Activated T-cell treated with anti-CD3 and anti-CD28 coated beads, Interleukin-2, amount 50 U/mL, for 4 hours (primary cell): Measurements from ENCODE around the gene GPT2. TPM values are rescaled to one million over a fixed set of nuclear protein-coding genes. Genes with fewer than 3 reads are reported as not detected.

Experiments used
- ATAC-seq, 2 donors: fragments of 200-7000 bp; cut with Tn5 transposase; one replicate each; pipeline ENCODE4 v1.10.0; 2021
- DNase-seq: peaks from one replicate; pipeline ENCODE4 v3.0.0-alpha.2; 2020
- H3K27me3 Mint-ChIP-seq: one replicate; pipeline ENCODE4 v1.8.0; 2021; ENCODE audit warnings: low read depth, mixed read lengths
- H3K36me3 Mint-ChIP-seq: one replicate; pipeline ENCODE4 v1.8.0; 2022; ENCODE audit warnings: mixed read lengths; ENCODE audit not compliant: insufficient read depth
- H3K4me1 Mint-ChIP-seq: one replicate; pipeline ENCODE4 v1.8.0; 2021; ENCODE audit warnings: low read depth, mixed read lengths
- H3K4me3 Mint-ChIP-seq: one replicate; pipeline ENCODE4 v1.8.0; 2021; ENCODE audit warnings: mild to moderate bottlenecking, moderate library complexity, mixed read lengths
- H3K9me3 Mint-ChIP-seq: one replicate; pipeline ENCODE4 v1.8.0; 2021; ENCODE audit warnings: mixed read lengths
- total RNA-seq, 3 donors: library from RNA; stranded (reverse); gene quantifications; one replicate each; pipeline ENCODE4 v1.2.1, GENCODE V29; 2021

Gene GPT2, protein sequence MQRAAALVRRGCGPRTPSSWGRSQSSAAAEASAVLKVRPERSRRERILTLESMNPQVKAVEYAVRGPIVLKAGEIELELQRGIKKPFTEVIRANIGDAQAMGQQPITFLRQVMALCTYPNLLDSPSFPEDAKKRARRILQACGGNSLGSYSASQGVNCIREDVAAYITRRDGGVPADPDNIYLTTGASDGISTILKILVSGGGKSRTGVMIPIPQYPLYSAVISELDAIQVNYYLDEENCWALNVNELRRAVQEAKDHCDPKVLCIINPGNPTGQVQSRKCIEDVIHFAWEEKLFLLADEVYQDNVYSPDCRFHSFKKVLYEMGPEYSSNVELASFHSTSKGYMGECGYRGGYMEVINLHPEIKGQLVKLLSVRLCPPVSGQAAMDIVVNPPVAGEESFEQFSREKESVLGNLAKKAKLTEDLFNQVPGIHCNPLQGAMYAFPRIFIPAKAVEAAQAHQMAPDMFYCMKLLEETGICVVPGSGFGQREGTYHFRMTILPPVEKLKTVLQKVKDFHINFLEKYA
- 10 to 100 TPM in 2 of 3 donors, 1 to 10 TPM in 1; 8.8 to 18.1 (median 11.2) TPM for total RNA-seq

DNA sequence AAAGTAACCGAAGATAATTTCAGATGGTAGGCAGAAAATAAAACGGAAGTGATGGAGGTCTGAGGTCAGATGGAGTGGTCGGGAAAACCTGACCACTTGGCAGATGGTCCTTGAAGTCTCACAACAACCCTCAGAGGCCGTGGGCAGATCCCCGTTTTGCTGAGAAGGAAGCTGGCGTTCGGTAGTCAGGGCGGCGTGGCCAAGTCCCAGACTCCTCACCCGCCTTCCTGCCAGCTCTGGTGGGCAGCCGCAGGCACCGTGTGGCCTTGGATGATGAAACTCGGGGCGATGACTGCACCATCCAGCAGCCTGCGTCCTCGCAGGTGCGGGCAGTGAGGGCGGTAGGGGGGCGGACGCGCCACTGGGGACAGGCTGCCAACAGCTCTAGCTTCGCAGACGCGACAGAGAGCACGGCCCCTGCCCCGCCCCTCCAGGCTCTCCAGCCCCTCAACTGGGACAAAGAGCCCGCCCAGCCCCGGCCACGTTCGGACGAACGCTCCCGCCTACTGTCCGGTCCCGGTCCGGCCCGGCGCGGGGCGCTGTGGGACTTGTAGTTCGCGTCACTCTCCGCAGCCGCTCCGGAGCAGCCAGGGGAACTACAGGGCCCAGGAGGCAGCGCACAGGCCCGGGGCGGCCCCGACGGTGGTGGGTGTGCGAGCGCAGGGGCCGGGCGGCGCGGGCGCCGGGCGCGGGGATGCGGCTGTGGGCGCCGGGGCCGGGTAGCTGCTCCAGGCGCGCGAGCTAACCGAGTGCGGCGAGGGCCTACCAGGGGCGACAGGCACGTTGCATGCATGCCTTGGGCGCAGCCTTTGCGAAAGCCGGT is at the start of gene GPT2:
TSS of gene GPT2 (plus strand) at position 673 of the 823 bp plus-strand sequence. CDS start 354 bp downstream, outside the sequence.
- Mint-ChIP-seq H3K4me3 (peak within 1 kb of the TSS; percentile 81), H3K27me3 (peaks cover 6% of the 10 kb centered on the region), H3K36me3 (no peaks in the 10 kb centered on the region), H3K4me1 (peaks cover 9% of the 10 kb centered on the region), H3K9me3 (no peaks in the 10 kb centered on the region)
- peak; percentile 61 for DNase-seq
- peak; percentile 97 to 98 for ATAC-seq

DNA sequence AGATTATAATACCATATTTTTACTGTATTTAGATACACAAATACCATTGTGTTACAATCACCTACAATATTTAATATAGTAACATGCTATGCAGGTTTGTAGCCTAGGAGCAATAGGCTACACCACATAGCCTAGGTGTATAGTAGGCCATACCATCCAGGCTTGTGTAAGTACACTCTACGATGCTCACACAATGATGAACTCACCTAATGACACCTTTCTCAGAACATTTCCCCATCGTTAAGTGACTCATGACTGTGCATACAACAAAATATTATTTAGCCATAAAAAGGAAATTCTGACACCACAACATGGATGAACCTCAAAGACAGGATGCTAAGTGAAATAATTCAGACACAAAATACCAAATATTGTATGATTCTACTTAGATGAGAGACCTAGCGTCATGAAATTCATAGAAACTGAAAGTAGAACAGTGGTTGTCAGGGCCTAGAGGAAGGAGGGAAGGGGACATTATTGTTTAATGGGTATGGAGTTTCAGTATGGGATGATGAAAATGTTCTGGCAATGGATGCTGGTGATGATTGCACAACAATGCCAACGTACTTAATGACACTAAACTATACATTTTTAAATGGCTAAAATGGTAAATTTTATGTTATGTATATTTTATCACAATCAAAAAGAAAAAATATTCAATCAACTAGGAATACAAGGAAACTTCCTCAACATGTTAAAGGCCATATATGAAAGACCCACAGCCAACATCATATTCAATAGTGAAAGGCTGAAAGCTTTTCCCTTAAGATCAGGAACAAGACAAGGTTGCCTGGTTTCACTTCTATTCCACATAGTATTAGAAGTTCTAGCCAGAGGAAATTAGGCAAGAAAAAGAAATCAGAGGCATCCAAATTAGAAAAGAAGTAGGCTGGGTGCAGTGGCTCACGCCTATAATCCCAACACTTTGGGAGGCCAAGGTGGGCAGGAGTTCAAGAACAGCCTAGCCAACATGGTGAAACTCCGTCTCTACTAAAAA is 47.3 kb upstream of the GPT2 start:
- H3K36me3 Mint-ChIP-seq: no peaks in the 10 kb centered on the region
- no peak overlapping the region for H3K4me3 Mint-ChIP-seq
- no peaks in the 10 kb centered on the region for H3K27me3 Mint-ChIP-seq
- H3K9me3 Mint-ChIP-seq: no peaks in the 10 kb centered on the region
- ATAC-seq (peak; percentile 40 to 59), DNase-seq (no peak)
- H3K4me1 Mint-ChIP-seq: peaks cover 3% of the 10 kb centered on the region

DNA sequence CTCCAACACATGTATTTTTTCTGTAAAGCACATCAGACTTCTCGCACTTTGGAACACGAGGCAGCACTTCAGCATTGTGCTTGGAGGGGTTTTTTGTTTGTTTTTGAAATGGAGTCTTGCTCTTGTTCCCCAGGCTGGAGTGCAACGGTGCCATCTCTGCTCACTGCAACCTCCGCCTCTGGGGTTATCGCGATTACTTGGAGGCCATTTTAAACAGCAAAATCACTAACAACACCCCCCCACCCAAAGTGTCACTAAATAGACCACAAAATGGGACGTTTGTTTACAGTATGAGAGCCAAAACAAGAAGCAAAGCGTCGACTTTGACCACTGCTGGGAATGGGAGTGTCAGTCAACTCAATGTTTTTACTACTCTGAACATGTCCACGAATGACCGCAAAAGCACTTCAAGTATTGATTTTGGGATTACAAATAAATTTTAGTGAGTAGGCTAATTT is 44.1 kb upstream of the GPT2 start:
- H3K4me1 Mint-ChIP-seq: peaks cover 3% of the 10 kb centered on the region
- H3K27me3 Mint-ChIP-seq: peaks cover 5% of the 10 kb centered on the region
- peaks cover 4% of the 10 kb centered on the region for H3K9me3 Mint-ChIP-seq
- DNase-seq (no peak), ATAC-seq (no peak)
- H3K36me3 Mint-ChIP-seq: no peaks in the 10 kb centered on the region
- H3K4me3 Mint-ChIP-seq: no peak overlapping the region

DNA sequence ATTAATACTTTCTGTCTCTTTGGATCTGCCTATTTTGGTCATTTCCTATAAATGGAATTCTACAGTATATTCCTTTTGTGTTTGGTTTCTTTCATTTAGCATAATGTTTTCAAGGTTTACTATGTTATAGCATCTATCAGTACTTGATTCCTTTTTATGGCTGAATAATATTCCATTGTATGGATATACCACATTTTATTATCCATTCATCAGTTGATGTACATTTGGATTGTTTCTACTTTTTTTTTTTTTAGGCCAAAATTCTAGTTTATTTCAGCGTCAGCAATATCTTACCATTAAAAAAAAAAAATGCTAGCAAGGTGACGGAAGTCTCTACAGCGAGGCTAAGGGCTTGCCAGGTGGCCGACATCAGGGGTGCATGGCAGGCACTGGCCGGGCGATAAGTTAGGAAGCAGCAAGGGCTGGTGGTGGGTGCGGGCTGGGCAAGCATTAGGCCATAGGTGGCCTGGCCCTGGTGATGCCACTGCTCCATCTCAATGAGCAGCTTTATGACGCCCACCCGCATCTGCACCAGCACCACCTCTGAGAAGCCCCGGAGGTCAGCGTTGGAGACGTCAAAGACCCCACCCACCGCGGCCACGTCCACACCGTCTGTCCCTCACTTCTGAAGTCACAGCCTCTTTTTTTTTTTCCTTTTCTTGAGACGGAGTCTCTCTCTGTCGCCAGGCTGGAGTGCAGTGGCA is 41.8 kb upstream of the GPT2 start:
- Mint-ChIP-seq H3K4me3 (no peak overlapping the region), H3K27me3 (peaks cover 13% of the 10 kb centered on the region), H3K36me3 (no peaks in the 10 kb centered on the region), H3K4me1 (no peaks in the 10 kb centered on the region), H3K9me3 (peaks cover 4% of the 10 kb centered on the region)
- ATAC-seq (no peak), DNase-seq (no peak)

DNA sequence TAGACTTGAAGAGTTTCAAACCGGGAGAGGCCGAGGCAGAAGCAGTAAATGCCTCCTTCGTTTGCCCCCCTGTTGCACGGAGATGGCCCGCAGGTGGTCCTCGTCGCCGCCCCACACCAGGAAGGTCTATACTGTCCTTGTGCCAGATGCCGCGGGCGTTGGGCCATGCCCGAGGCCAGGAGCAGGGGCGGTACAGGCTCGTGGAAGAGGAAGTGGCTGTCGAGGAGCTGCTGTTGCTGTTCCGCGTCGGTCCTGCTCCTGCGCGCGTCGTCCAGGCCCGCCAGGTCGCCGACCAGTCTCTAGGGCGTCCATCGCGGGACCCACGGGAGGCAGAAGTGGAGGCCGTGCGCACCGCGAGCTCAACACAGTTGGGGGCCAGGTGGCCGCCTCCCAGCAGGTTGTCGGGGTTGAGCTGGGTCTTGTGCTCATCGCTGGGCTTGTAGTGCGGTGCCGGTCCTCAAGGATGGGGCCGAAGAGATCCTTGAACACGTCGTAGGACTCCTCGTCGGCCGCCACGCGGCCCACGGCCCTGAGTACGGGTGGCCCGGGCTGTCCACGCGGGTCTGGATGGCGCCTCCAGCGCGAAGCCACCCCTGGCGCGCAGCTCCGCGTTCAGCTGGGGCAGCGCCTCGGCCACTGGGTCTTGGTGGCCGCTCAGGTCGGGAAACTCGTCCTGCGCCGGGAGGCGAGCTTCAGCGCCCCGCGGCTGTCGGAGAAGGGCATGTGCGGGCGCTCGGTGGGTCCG is 40.1 kb upstream of the GPT2 start:
- peaks cover 4% of the 10 kb centered on the region for H3K9me3 Mint-ChIP-seq
- H3K4me3 Mint-ChIP-seq: no peak overlapping the region
- peaks cover 18% of the 10 kb centered on the region for H3K27me3 Mint-ChIP-seq
- no peaks in the 10 kb centered on the region for H3K36me3 Mint-ChIP-seq
- DNase-seq (no peak), ATAC-seq (peak in 1 of 2 donors; percentile 25)
- H3K4me1 Mint-ChIP-seq: no peaks in the 10 kb centered on the region

DNA sequence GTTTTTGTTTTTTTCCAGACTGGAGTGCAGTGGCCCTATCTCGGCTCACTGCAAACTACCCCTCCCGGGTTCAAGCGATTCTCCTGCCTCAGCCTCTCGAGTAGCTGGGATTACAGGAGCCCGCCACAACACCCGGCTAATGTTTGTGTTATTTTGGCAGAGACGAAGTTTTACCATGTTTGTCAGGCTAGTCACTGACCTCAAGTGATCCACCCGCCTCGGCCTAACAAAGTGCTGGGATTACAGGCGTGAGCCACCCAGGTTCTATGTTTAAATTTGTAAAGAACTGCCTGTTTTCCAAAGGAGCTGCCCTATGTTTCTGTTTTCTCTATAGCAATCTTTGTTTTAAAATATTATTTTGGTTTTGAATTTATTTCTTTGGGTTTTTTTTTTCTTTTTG is 39.4 kb upstream of the GPT2 start:
- ATAC-seq (no peak), DNase-seq (no peak)
- peaks cover 18% of the 10 kb centered on the region for H3K27me3 Mint-ChIP-seq
- no peaks in the 10 kb centered on the region for H3K36me3 Mint-ChIP-seq
- H3K4me3 Mint-ChIP-seq: no peak overlapping the region
- peaks cover 4% of the 10 kb centered on the region for H3K9me3 Mint-ChIP-seq
- H3K4me1 Mint-ChIP-seq: no peaks in the 10 kb centered on the region

DNA sequence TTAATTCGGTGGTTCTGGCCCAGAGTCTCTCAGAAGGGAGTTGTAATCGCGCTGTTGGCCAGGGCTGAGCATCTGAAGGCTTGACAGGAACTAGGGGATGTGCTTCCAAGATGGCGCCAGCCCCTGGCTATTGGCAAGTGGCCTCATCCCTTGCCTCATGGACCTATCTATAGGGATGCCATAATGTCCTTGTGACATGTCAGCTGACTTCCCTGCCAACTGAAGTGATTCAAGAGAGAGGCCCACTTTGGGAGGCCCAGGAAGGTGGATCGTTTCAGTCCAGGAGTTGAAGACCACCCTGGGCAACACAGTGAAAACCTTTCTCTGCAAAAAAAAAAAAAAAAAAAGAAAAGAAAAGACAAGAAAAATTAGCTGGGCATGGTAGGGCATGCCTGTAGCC is 38.2 kb upstream of the GPT2 start:
- Mint-ChIP-seq H3K27me3 (peaks cover 18% of the 10 kb centered on the region), H3K4me3 (no peak overlapping the region), H3K4me1 (no peaks in the 10 kb centered on the region), H3K36me3 (no peaks in the 10 kb centered on the region), H3K9me3 (peaks cover 4% of the 10 kb centered on the region)
- no peak for DNase-seq
- ATAC-seq: no peak

DNA sequence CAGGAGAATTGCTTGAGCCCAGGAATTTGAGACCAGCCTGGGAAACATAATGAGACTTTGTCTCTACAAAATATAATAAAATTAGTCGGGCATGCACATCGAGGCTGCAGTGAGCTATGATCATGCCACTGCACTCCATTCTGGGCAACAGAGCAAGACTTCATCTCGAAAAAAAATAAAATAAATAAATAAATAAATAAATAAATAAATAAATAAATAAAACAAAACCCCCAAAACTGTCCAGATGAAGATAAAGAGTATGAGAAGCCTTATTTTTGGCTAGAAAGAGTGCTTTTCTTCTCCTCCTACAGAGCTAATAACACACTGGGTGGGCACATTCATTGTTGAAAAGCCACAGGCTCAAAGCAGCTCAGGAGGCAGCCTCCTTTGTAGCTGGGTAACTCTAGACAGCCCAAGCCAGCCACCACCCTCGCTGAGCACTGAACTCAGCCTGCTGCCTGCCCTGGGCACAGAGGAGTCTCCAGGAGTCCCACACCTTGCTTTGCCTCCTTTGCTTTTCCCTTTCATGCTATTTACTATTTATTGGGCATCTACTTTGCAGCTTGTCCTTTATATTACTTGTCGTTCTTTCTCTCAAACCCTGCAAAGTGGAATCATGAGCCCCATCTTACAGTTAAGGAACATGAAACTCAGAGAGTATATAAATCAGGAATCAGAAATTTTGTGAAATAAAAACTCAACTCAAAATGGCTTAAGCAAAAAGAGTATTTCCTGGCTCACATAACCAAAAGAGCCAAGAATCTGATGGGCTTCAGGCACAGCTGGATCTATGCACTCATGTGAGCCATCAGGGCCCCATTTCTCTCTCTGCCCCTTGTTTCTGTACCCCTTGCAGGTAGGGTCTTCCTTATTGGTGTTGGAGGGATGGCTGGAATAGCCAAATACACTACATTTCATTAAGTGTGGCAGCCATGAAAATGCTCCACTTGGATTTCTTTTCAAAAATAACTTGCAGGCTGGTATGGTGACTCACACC is 35.1 kb upstream of the GPT2 start:
- DNase-seq: no peak
- Mint-ChIP-seq H3K9me3 (no peaks in the 10 kb centered on the region), H3K36me3 (no peaks in the 10 kb centered on the region), H3K4me3 (no peak overlapping the region), H3K4me1 (no peaks in the 10 kb centered on the region), H3K27me3 (peaks cover 15% of the 10 kb centered on the region)
- ATAC-seq: no peak

DNA sequence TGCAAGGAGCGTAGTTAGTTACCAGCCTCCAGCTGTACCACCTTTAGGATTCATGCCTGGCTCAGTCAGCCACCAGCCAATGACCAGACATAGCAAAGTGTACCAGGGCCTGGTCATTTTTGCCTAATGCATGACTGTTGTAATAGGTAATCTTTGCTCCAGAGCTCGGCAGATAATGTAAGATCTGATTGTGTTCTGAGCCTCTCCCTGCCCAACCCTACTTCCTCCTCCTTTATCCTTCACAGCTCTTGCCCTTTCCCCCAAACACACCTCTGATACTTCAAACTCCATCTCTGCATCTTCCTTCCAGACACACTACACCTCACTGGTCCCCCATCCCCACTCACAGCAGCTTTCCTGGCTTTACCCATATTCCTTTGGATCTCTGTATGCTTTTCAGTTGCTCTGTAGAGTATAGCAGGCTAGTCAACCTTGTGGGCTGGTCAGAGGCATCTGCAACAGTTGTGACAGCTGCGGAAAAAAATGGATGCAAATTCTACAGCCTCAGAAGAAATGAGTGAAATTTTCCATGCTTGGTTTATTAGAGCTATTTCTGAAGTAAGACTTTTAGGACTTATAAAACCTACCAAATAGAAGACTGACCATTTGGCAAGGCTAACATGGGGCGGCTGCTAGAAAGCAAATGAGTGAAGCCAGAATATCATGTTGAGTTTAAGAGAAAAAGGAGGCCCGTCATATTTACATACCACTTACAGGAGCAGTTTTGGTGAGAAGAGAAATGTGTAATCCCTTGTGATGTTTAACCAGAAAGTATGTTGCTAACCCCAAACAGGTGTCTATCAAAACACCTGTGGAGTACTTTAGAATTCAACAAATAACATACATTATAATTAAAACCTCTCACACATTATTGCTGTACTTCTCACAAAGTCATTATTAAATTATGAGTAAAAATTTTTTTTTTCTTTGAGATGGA is 33.3 kb upstream of the GPT2 start:
- Mint-ChIP-seq H3K4me1 (no peaks in the 10 kb centered on the region), H3K9me3 (no peaks in the 10 kb centered on the region)

DNA sequence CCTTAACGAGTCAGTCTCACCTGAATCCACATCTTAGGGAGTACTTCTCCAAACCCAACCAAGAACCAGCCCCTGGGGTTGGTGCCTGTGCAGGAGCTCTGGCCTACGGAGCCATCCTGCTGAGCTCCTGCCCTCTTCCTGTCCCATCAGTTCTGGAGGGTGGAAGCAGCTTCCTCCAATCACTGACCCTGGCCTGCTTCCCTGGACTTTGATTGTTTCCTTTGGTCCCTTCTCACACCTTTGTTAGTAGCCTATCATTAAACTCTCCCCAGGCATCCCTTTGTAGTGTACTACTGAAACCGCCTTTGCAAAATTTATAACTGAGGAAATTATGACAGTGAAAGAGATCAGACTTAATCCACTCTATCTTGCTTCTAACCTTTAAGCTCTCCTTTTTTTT is 32.0 kb upstream of the GPT2 start:
- H3K4me3 Mint-ChIP-seq: no peak overlapping the region
- no peaks in the 10 kb centered on the region for H3K4me1 Mint-ChIP-seq
- H3K27me3 Mint-ChIP-seq: peaks cover 10% of the 10 kb centered on the region
- no peaks in the 10 kb centered on the region for H3K36me3 Mint-ChIP-seq
- H3K9me3 Mint-ChIP-seq: no peaks in the 10 kb centered on the region
- DNase-seq: no peak
- no peak for ATAC-seq

More for the DNA sequence above, 33.3 kb upstream of the GPT2 start:
- Mint-ChIP-seq H3K27me3 (peaks cover 15% of the 10 kb centered on the region), H3K36me3 (no peaks in the 10 kb centered on the region), H3K4me3 (no peak overlapping the region)
- no peak for DNase-seq
- no peak for ATAC-seq
